Occipital lobe (tissue), 2 donors: ENCODE results near the gene PGAP3. TPM values are rescaled to one million over a fixed set of nuclear protein-coding genes. Genes with fewer than 3 reads are reported as not detected.
A peak's percentile ranks its signal among the peaks of the same experiment; 100 is the strongest.
"Not testable (repeated sequence)": the region's sequence is repeated elsewhere in the genome, so short reads cannot be mapped to it uniquely, and the experiment has no call there.

ENCODE experiments used
- DNase-seq: peaks from one replicate; lab custom pipeline; 2025; lab: John Stamatoyannopoulos, UW
- total RNA-seq: library from RNA; depleted of rRNA; stranded (reverse); fragments of >200 nt; gene quantifications from one replicate; pipeline ENCODE4 v1.2.3, GENCODE V29; 2014

The PGAP3 gene
- 8.9 TPM for total RNA-seq

- DNase-seq = peak; percentile 90
Measured at GRCh38 chr17:39687546-39688474, at the start of gene PGAP3. TSS of gene PGAP3 (minus strand) at chr17:39688057. CDS start at chr17:39688014, 43 bp downstream.

GRCh38 chr17:39737206-39737759, 49.4 kb upstream of the PGAP3 start:
- no peak for DNase-seq

GRCh38 chr17:39736319-39737165, 48.7 kb upstream of the PGAP3 start:
- no peak for DNase-seq

GRCh38 chr17:39735882-39736281, 48.0 kb upstream of the PGAP3 start:
- DNase-seq = no peak

GRCh38 chr17:39732586-39732985, 44.7 kb upstream of the PGAP3 start:
- DNase-seq = no peak

GRCh38 chr17:39730095-39730921, 42.5 kb upstream of the PGAP3 start, which contains the start of gene MIEN1:
TSS of gene MIEN1 (minus strand) at chr17:39730532. CDS start at chr17:39730495, 37 bp downstream.
- peak; percentile 79 for DNase-seq

- DNase-seq = no peak
Measured at GRCh38 chr17:39729280-39729851, 41.5 kb upstream of the PGAP3 start.

GRCh38 chr17:39727556-39727955, 39.7 kb upstream of the PGAP3 start:
- DNase-seq = no peak

- no peak for DNase-seq
Measured at GRCh38 chr17:39726617-39727016, 38.8 kb upstream of the PGAP3 start.

GRCh38 chr17:39725923-39726322, 38.1 kb upstream of the PGAP3 start:
- not testable (repeated sequence) for DNase-seq

- no peak for DNase-seq
Measured at GRCh38 chr17:39724731-39725130, 36.9 kb upstream of the PGAP3 start.

GRCh38 chr17:39722965-39723848, 35.4 kb upstream of the PGAP3 start:
- no peak for DNase-seq

GRCh38 chr17:39722104-39722503, 34.2 kb upstream of the PGAP3 start:
- no peak for DNase-seq

GRCh38 chr17:39719563-39720355, 31.9 kb upstream of the PGAP3 start:
- DNase-seq = no peak

- DNase-seq = no peak
Measured at GRCh38 chr17:39717660-39718059, 29.8 kb upstream of the PGAP3 start.

- no peak for DNase-seq
Measured at GRCh38 chr17:39716879-39717536, 29.2 kb upstream of the PGAP3 start.

- no peak for DNase-seq
Measured at GRCh38 chr17:39716073-39716818, 28.4 kb upstream of the PGAP3 start.
